ENCODE data around the gene WDR90. TPM values are rescaled to one million over a fixed set of nuclear protein-coding genes. Genes with fewer than 3 reads are reported as not detected.

Gene WDR90
- total and polyA plus RNA-seq, 2 of the 13 experiments (the other 11 are each of a cell fraction or from before 2014, with no cell fraction given) = 14.9 to 28.9 TPM

DNA sequence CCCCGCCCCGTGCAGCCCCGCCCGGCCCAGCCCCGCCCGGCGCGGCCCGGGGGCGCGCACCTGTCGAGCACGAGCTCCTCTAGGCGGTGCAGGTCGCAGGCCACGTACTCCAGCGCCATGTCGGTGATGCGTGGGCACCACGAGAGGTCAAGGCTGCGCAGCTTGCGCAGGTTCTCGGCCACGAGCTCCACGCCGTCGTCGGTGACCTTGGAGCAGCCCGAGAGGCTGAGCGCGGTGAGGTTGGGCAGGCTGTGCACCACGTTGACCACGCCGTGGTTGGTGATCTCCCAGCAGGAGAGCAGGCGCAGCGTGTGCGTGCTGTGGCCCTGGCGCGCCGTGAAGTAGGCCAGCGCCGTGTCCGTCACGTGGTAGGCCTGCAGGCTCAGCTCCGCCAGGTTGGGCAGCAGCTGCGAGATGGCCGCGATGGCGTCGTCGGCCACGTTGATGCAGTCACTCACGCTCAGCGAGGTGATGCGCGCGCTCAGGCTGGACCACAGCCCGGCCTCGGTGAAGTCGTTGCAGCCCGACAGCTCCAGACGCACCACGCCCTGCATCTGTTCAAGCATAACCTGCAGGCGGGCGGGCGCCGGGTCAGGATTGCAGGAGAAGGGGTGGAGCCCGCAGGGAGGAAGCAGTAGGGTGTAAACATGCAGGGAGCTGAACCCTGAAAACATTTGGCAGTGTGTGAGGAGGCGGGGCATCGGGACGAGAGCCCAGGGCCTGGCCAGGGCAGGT lies 46.4 kb downstream of the WDR90 start (continued):
- no peak for TF ChIP-seq SRF (IDR thresholded peaks at IDR 0.05; ENCODE audit: low read depth, low read length)
- TF ChIP-seq PBX3 (CRISPR knock-in tag; IDR thresholded peaks at IDR 0.05; ENCODE audit: borderline replicate concordance) = no peak
- TF ChIP-seq ZNF343 (CRISPR knock-in tag; IDR thresholded peaks at IDR 0.05) = 0 out of 2 replicates have a peak, but pooled peaks have one; percentile 65
- peak; percentile 65; the same call in 1 of the 2 replicates for TF ChIP-seq ZBTB39 (CRISPR knock-in tag; IDR thresholded peaks at IDR 0.05)
- TF ChIP-seq, protein P1, sequence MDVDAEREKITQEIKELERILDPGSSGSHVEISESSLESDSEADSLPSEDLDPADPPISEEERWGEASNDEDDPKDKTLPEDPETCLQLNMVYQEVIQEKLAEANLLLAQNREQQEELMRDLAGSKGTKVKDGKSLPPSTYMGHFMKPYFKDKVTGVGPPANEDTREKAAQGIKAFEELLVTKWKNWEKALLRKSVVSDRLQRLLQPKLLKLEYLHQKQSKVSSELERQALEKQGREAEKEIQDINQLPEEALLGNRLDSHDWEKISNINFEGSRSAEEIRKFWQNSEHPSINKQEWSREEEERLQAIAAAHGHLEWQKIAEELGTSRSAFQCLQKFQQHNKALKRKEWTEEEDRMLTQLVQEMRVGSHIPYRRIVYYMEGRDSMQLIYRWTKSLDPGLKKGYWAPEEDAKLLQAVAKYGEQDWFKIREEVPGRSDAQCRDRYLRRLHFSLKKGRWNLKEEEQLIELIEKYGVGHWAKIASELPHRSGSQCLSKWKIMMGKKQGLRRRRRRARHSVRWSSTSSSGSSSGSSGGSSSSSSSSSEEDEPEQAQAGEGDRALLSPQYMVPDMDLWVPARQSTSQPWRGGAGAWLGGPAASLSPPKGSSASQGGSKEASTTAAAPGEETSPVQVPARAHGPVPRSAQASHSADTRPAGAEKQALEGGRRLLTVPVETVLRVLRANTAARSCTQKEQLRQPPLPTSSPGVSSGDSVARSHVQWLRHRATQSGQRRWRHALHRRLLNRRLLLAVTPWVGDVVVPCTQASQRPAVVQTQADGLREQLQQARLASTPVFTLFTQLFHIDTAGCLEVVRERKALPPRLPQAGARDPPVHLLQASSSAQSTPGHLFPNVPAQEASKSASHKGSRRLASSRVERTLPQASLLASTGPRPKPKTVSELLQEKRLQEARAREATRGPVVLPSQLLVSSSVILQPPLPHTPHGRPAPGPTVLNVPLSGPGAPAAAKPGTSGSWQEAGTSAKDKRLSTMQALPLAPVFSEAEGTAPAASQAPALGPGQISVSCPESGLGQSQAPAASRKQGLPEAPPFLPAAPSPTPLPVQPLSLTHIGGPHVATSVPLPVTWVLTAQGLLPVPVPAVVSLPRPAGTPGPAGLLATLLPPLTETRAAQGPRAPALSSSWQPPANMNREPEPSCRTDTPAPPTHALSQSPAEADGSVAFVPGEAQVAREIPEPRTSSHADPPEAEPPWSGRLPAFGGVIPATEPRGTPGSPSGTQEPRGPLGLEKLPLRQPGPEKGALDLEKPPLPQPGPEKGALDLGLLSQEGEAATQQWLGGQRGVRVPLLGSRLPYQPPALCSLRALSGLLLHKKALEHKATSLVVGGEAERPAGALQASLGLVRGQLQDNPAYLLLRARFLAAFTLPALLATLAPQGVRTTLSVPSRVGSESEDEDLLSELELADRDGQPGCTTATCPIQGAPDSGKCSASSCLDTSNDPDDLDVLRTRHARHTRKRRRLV (CRISPR knock-in tag; IDR thresholded peaks at IDR 0.05) = peak; percentile 65; the same call in 1 of the 2 replicates
- TF ChIP-seq ZNF891 (CRISPR knock-in tag; IDR thresholded peaks at IDR 0.05) = no peak
- TF ChIP-seq EEA1 (CRISPR knock-in tag; IDR thresholded peaks at IDR 0.05; ENCODE audit: borderline replicate concordance) = no peak
- TF ChIP-seq ZBTB43 (CRISPR knock-in tag; conservative IDR thresholded peaks at IDR 0.05) = no peak; the same call in 1 of the 2 replicates
- TF ChIP-seq, protein P2, sequence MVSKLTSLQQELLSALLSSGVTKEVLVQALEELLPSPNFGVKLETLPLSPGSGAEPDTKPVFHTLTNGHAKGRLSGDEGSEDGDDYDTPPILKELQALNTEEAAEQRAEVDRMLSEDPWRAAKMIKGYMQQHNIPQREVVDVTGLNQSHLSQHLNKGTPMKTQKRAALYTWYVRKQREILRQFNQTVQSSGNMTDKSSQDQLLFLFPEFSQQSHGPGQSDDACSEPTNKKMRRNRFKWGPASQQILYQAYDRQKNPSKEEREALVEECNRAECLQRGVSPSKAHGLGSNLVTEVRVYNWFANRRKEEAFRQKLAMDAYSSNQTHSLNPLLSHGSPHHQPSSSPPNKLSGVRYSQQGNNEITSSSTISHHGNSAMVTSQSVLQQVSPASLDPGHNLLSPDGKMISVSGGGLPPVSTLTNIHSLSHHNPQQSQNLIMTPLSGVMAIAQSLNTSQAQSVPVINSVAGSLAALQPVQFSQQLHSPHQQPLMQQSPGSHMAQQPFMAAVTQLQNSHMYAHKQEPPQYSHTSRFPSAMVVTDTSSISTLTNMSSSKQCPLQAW (CRISPR knock-in tag; IDR thresholded peaks at IDR 0.05) = peak; percentile 63; the same call in 1 of the 2 replicates
- TF ChIP-seq, protein P3, sequence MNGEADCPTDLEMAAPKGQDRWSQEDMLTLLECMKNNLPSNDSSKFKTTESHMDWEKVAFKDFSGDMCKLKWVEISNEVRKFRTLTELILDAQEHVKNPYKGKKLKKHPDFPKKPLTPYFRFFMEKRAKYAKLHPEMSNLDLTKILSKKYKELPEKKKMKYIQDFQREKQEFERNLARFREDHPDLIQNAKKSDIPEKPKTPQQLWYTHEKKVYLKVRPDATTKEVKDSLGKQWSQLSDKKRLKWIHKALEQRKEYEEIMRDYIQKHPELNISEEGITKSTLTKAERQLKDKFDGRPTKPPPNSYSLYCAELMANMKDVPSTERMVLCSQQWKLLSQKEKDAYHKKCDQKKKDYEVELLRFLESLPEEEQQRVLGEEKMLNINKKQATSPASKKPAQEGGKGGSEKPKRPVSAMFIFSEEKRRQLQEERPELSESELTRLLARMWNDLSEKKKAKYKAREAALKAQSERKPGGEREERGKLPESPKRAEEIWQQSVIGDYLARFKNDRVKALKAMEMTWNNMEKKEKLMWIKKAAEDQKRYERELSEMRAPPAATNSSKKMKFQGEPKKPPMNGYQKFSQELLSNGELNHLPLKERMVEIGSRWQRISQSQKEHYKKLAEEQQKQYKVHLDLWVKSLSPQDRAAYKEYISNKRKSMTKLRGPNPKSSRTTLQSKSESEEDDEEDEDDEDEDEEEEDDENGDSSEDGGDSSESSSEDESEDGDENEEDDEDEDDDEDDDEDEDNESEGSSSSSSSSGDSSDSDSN (CRISPR knock-in tag; IDR thresholded peaks at IDR 0.05) = peak; percentile 74
- TF ChIP-seq ZNF432 (CRISPR knock-in tag; IDR thresholded peaks at IDR 0.05; ENCODE audit: borderline replicate concordance) = no peak
